Upper lobe of left lung (tissue), 6 donors: Measurements from ENCODE around the gene CASP8. TPM values are rescaled to one million over a fixed set of nuclear protein-coding genes. Genes with fewer than 3 reads are reported as not detected.
A peak's percentile ranks its signal among the peaks of the same experiment; 100 is the strongest.

Source experiments
- ATAC-seq, 2 donors: fragments of 200-7000 bp; cut with Tn5 transposase; one replicate each; pipeline ENCODE4 v1.9.1; 2022; ENCODE audit warnings: mild to moderate bottlenecking in 2 of 2, moderate library complexity in 2 of 2; ENCODE audit not compliant: low FRiP score in 2 of 2
- DNase-seq, 2 donors: peaks; one replicate each; pipeline ENCODE4 v3.0.0-alpha.2; 2019 to 2020
- H3K27ac ChIP-seq, 4 donors: fragments of 200-600 bp; sonication (generic); one replicate each; pipeline ENCODE4 v1.5.1; 2016 to 2019
- H3K27me3 ChIP-seq, 4 donors: fragments of 200-600 bp; sonication (generic); one replicate each; pipeline ENCODE4 v1.5.1; 2017 to 2019
- H3K36me3 ChIP-seq, 4 donors: fragments of 200-600 bp; sonication (generic); one replicate each; pipeline ENCODE4 v1.5.1; 2016 to 2019
- H3K4me1 ChIP-seq, 4 donors: fragments of 200-600 bp; sonication (generic); one replicate each; pipeline ENCODE4 v1.5.1; 2018 to 2019
- H3K4me3 ChIP-seq, 4 donors: fragments of 200-600 bp; sonication (generic); one replicate each; pipeline ENCODE4 v1.5.1; 2017 to 2019; ENCODE audit warnings: mild to moderate bottlenecking in 2 of 4, moderate library complexity in 1 of 4
- H3K9me3 ChIP-seq, 4 donors: fragments of 200-600 bp; sonication (generic); one replicate each; pipeline ENCODE4 v1.5.1; 2018 to 2019
- CTCF ChIP-seq, 6 experiments: fragments of 450-650 bp in 4 of 6; fragments of 200-600 bp in 2 of 6; sonication (generic) in 2 of 6; IDR thresholded peaks; one replicate each; pipeline ENCODE4 v1.5.1; 2016 to 2019; ENCODE audit warnings: antibody characterized with exemption in 6 of 6
- EP300 ChIP-seq, 4 donors: sonication (generic); formaldehyde crosslinking; IDR thresholded peaks; one replicate each; pipeline ENCODE4 v1.5.1; 2017; ENCODE audit warnings: antibody characterized with exemption in 4 of 4, control low read depth in 2 of 4
- POLR2A ChIP-seq, 4 donors: fragments of 450-650 bp; IDR thresholded peaks; one replicate each; pipeline ENCODE4 v1.5.1; 2016 to 2017; ENCODE audit warnings: antibody characterized with exemption in 4 of 4, mild to moderate bottlenecking in 2 of 4
- POLR2AphosphoS5 ChIP-seq, 2 donors: sonication (generic); formaldehyde crosslinking; IDR thresholded peaks; one replicate each; pipeline ENCODE4 v1.5.1; 2017; ENCODE audit warnings: antibody characterized with exemption in 2 of 2
- WGBS, 2 donors: methylation state at CpG; one replicate each; pipeline ENCODE4 v1.1.5; 2017 to 2018; 5-methylcytosine and 5-hydroxymethylcytosine counted together
- total RNA-seq, 6 donors: library from RNA; depleted of rRNA in 4 of 6; stranded (reverse); fragments of >200 nt in 4 of 6; gene quantifications; one replicate each; pipeline versions ENCODE4 v1.1.0 to v1.2.1, GENCODE V29; 2016 to 2021
- donor health status: DM: no; HTN: no; CAD: no; lungs with moderate emphysema.
- donor health status: DM: no; HTN: yes; CAD: no; lungs with severe emphysema.

Gene CASP8
- total RNA-seq, 6 donors from 2014 or later: 23.7 to 81.7 (median 40.6) TPM

GRCh38 chr2:201257956-201258665, 2.2 kb upstream of the CASP8 start:
- DNase-seq (peak in 1 of 2 donors; percentile 91), ATAC-seq (peak; percentile 87 to 93)
- Histone ChIP-seq H3K36me3 (no peaks in the 10 kb centered on the region), H3K4me3 (peak overlapping the region; percentile 25 to 60 (median 51)), H3K9me3 (no peaks in the 10 kb centered on the region), H3K27me3 (no peaks in the 10 kb centered on the region), H3K4me1 (peaks cover 49 to 59% (median 55%) of the 10 kb centered on the region in 4 donors), H3K27ac (peak overlapping the region; percentile 92 to 96 (median 93))
- TF ChIP-seq CTCF (IDR thresholded peaks at IDR 0.05) (peak in 2 of 6 experiments; percentile 13 to 26), EP300 (IDR thresholded peaks at IDR 0.05) (peak in 2 of 4 donors; percentile 9 to 68), POLR2A (IDR thresholded peaks at IDR 0.05) (peak in 3 of 4 donors; percentile 0 to 55 (median 29)), POLR2AphosphoS5 (IDR thresholded peaks at IDR 0.05) (peak; percentile 54 to 68)
- 0 to 1% methylated on average over 10 of the region's 10 CpGs for WGBS, 2 donors

- DNase-seq: no peak
- peaks cover 52 to 57% (median 55%) of the 10 kb centered on the region in 4 donors for H3K4me1 ChIP-seq
- WGBS, 2 donors: 23 to 30% methylated on average over 15 of the region's 15 CpGs
Observed at GRCh38 chr2:201258666-201259615, 1.4 kb upstream of the CASP8 start.

GRCh38 chr2:201261471-201261870, 1.1 kb downstream of the CASP8 start:
- peak; percentile 40 to 46 for DNase-seq
- H3K27ac ChIP-seq: peak overlapping the region; percentile 92 to 96 (median 93)
- peaks cover 0 to 2% (median under 1%) of the 10 kb centered on the region in 4 donors for H3K36me3 ChIP-seq
- TF ChIP-seq CTCF (IDR thresholded peaks at IDR 0.05) (no peak), EP300 (IDR thresholded peaks at IDR 0.05) (no peak), POLR2A (IDR thresholded peaks at IDR 0.05) (no peak), POLR2AphosphoS5 (IDR thresholded peaks at IDR 0.05) (no peak)
- peak overlapping the region in 3 of 4 donors; percentile 29 to 48 (median 41) for H3K4me3 ChIP-seq
- H3K27me3 ChIP-seq: no peaks in the 10 kb centered on the region
- WGBS, 2 donors: 63 to 76% methylated on average over 9 of the region's 9 CpGs
- no peak for ATAC-seq
- peaks cover 41 to 50% (median 46%) of the 10 kb centered on the region in 4 donors for H3K4me1 ChIP-seq
- no peaks in the 10 kb centered on the region for H3K9me3 ChIP-seq

More at GRCh38 chr2:201258666-201259615, 1.4 kb upstream of the CASP8 start:
- Histone ChIP-seq H3K36me3 (no peaks in the 10 kb centered on the region), H3K27ac (peak overlapping the region; percentile 92 to 96 (median 93)), H3K27me3 (no peaks in the 10 kb centered on the region), H3K9me3 (no peaks in the 10 kb centered on the region), H3K4me3 (peak overlapping the region; percentile 25 to 60 (median 51))
- no peak for TF ChIP-seq EP300 (IDR thresholded peaks at IDR 0.05)
- TF ChIP-seq POLR2A (IDR thresholded peaks at IDR 0.05): no peak
- no peak for TF ChIP-seq POLR2AphosphoS5 (IDR thresholded peaks at IDR 0.05)
- no peak for TF ChIP-seq CTCF (IDR thresholded peaks at IDR 0.05)
- peak; percentile 3 to 5 for ATAC-seq

- peaks cover 0 to 7% (median 2%) of the 10 kb centered on the region in 4 donors for H3K36me3 ChIP-seq
- peak overlapping the region in 3 of 4 donors; percentile 29 to 48 (median 41) for H3K4me3 ChIP-seq
- H3K4me1 ChIP-seq: peaks cover 40 to 47% (median 45%) of the 10 kb centered on the region in 4 donors
- H3K9me3 ChIP-seq: no peaks in the 10 kb centered on the region
- no peak for DNase-seq
- no peaks in the 10 kb centered on the region for H3K27me3 ChIP-seq
- H3K27ac ChIP-seq: peak overlapping the region; percentile 92 to 96 (median 93)
- no peak for ATAC-seq
- 40 to 50% methylated on average over 2 of the region's 2 CpGs for WGBS, 2 donors
- TF ChIP-seq CTCF (IDR thresholded peaks at IDR 0.05) (no peak), POLR2AphosphoS5 (IDR thresholded peaks at IDR 0.05) (no peak), POLR2A (IDR thresholded peaks at IDR 0.05) (no peak), EP300 (IDR thresholded peaks at IDR 0.05) (no peak)
Observed at GRCh38 chr2:201261906-201262305, 1.6 kb downstream of the CASP8 start.
